HG02943 (cell line): ENCODE data around the gene AOPEP.

ENCODE experiments used
- ATAC-seq: cut with Tn5 transposase; IDR thresholded peaks from one replicate; pipeline ENCODE4 v1.9.1; 2021; ENCODE audit warnings: mild to moderate bottlenecking, low read depth, moderate library complexity; ENCODE audit not compliant: unreplicated experiment

AOPEP gene

GRCh38 chr9:94881454-94881853 is 155.0 kb downstream of the AOPEP start:
- ATAC-seq: no peak

DNA sequence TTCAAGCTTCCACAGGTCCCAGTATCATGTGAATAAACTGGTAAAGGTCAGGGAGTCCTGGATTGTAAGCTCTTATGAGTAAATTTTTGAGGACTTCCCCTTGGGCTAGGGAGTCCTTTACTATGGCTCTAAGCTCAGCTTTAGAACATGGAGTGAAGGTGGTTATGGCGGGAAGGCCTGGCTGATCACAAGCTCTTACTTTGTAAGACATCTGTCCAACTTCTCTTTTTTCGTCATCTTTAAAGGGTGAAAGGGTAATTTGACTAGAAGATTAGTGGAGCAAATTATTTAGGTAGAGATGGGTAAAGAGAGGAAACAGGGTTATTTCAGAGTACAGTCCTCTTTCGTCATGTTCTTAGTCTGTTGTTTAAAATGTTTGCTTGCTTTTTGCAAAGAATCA is 155.4 kb downstream of the AOPEP start:
- no peak for ATAC-seq

DNA sequence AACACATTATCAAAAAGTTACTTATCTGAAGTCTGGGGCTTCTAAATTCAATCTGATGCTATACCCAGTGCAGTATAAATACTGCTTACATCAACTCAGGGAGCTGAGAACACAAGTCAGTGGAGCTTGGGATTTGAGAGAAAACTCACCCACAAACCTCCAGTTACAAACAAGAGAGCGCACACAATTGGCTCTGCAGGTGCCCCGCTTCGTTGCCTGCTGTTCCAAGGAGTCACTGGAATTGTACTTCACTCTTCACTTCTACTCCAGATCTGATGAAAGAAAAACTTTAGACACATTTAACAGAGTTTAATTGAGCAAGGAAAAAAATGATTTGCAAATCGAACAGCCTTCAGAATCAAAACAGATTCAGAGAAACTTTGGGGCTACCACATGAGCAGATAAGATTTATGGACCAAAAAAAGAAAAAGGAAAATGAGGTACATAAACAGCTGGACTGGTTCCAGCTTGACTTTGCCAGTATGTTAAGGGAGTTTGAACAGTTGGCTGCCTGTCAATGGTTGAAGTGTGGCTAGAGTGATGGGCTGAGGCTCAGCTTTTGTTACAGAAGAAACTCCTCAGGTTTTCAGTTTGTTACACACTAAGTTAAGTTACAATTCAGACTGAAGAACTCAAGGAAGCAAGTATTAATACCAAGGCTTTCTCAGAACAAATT is 156.6 kb downstream of the AOPEP start:
- no peak for ATAC-seq

- ATAC-seq: no peak
These were observed 159.5 kb downstream of the AOPEP start for GRCh38 chr9:94885854-94886447.

- ATAC-seq: no peak
These were observed 161.2 kb downstream of the AOPEP start for GRCh38 chr9:94887721-94888120.

- ATAC-seq: no peak
These were observed 162.3 kb downstream of the AOPEP start for GRCh38 chr9:94888775-94889174.

DNA sequence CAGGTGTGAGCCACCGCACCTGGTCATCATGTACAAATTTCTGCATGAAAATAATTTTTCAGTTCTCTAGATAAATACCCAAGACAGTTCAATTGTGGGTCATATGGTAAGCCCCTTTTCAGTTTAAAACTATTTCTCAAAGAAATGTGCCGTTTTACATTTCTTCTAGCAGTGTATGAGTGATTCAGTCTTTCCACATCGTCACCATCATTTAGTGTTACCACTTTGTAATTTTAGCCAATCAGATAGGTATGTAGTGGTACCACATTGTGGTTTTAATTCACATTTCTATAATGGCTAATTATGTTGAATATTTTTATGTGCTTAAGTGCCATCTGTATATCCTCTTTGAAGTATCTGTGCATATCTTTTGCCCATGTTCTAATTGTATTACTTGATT is 163.1 kb downstream of the AOPEP start:
- ATAC-seq: no peak

DNA sequence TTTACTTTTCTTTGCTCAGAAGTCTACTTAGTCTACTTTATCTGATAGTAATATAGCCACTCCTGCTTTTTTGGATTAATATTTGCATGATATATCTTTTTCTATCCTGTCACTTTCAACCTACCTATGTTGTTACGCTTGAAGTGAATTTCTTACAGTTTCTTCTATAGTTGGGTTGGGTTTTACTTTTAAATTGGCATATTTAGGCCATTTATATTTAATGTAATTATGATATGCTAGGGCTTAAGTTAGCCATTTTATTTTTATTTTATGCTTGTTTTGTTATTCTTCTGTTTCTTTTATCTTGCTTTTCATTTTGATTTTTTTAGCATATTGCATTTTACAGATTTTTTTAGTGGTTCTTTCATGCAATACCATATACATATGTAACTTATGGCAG is 164.7 kb downstream of the AOPEP start:
- no peak for ATAC-seq

- no peak for ATAC-seq
These were observed 166.2 kb downstream of the AOPEP start for GRCh38 chr9:94892675-94893074.

- no peak for ATAC-seq
These were observed 167.7 kb downstream of the AOPEP start for GRCh38 chr9:94894094-94894699.

DNA sequence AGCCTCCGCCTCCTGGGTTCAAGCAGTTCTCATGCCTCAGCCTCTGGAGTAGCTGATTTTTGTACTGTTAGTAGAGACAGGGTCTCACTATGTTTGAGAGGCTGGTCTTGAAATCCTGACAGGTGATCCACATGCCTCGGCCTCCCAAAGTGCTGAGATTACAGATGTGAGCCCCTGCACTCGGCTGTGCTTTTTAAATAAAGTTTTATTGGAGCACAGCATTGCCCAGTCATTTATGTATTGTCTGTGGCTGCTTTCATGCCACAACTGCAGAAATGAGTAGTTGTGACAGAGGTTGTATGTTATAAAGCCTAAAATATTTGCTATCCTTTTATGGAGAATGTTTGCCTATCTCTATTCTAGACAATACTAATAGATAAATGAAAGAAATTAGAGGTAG is 169.2 kb downstream of the AOPEP start:
- no peak for ATAC-seq

DNA sequence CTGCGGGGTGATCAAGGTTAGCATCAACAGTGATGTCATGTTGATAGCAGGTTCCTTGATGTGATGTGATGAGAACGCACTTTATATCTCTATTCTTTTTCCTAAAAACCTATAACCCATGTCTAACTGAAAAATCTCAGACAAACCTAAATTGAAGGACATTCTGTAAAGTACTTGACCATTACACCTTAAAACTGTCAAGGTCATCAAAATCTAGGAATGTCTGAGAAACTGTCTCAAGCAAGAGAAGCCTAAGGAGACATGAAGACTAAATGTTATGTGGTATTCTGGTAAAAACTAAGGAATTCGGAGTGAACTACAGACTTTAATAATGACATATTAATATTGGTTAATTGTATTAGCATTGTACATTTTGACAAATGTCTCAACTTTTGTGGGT is 170.0 kb downstream of the AOPEP start:
- no peak for ATAC-seq

DNA sequence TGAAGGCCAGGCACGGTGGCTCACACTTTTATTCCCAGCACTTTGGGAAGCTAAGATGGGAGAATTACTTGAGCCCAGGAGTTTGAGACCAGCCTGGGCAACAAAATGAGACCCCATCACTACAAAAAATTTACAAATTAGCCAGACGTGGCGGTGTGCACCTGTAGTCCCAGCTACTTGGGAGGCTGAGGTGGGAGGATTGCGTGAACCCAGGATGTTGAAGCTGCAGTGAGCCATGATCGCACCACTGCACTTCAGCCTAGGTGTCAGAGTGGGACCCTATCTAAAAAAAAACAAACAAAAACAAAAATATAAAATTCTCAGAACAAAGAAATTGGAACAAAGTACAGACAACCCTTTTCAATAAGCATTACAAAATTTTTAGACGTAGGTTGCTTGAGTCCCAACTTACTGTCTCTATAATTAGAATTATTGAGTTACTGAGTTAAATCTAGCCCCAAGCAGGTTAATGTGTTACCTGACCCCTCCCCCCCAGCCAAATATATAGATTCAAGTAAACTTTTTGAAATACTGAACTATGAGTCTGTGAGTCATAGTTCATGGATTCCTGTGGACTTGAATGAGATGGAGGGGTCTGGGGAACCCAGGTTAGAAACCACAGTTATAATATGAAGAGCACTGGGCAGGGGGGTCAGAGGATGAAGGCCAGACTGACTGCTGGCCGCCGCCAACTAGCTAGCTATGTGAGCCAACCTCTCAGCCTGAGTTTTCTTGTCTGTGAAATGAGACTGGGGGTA is 173.1 kb downstream of the AOPEP start:
- no peak for ATAC-seq

- ATAC-seq: no peak
These were observed 173.9 kb downstream of the AOPEP start for GRCh38 chr9:94900222-94901018.

GRCh38 chr9:94901019-94901363 is 174.5 kb downstream of the AOPEP start:
- ATAC-seq: no peak

DNA sequence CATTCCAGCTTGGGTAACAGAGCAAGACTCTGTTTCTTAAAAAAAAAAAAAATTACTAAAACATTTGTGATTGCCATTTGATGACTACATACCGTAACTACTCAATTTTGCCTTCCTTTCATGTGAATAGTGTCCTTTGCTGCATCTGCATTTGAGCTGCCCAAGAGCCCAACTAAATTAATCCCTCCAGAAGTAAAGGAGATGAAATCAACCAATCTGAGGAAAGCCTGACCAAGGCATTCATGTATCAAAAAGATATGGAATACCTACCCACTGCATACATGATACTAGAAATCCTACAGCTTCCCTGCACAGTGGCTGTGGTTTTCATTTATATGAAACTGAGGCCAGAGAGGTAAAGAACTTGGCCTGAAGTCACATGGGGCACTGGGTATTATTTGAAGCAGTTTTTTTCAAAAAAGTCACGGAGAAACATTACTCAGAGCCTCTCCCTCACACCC is 177.5 kb downstream of the AOPEP start:
- ATAC-seq: no peak

GRCh38 chr9:94904806-94905205 is 178.3 kb downstream of the AOPEP start:
- ATAC-seq: no peak

DNA sequence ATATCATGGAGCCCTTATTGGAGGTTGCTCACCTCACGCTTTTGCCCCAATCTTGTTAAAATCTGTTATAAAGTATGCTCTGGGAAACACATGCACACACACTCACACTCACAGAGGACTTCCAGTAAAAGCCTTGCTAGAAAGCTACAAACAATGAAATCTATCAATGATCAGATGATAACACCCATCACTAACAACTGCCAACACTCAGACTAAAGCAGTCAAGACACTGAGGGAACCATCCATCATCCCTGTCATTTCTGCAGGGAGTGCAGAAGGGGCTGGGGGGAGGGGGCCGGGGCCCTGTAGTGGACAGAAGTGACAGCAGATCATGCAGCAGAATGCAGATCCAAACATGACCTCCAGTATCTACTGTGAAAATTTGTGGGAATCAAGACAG is 179.1 kb downstream of the AOPEP start:
- no peak for ATAC-seq

DNA sequence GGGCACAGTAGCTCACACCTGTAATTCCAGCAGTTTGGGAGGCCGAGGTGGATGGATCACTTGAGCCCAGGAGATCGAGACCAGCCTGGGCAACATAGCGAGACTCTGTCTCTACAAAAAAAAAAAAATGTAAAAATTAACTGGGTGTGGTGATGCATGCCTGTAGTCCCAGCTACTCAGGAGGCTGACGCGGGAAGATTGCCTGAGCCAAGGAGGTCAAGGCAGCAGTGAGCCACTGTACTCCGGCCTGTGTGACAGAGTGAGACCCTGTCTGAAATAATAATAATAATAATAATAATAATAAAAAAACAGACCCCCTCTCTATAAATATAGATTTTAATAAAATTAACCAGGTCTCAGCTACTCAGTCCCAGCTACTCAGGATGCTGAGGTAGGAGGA is 179.7 kb downstream of the AOPEP start:
- ATAC-seq: no peak

DNA sequence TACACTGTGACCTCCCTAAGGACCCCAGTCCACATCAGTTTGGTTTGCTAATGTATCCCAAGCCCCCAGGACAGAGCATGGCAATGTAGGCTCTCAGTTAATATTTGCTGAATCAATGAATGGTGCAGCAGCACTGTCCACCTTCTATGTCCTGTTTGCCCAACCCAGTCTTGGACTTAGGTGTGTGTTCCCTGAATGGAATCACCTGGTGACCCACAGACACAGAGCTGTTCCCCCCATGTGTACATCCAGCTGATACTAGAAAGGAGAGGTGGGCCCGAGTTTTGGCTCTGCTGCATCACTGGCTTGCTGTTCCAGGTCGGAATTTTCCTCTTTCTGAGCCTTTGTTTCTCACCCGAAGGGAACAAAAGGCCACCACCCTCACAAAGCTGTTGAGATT is 180.2 kb downstream of the AOPEP start:
- ATAC-seq: no peak
